C1 segment of cervical spinal cord (tissue), 14 donors: Measurements from ENCODE around the gene CDK11B.
A peak's percentile ranks its signal among the peaks of the same experiment; 100 is the strongest.
"Not testable (repeated sequence)": the region's sequence is repeated elsewhere in the genome, so short reads cannot be mapped to it uniquely, and the experiment has no call there.

ENCODE experiments used
- DNase-seq, 14 donors: peaks; one replicate each; lab custom pipeline; 2025; lab: John Stamatoyannopoulos, UW

CDK11B gene

GRCh38 chr1:1658583-1659549 lies at the start of gene CDK11B:
Gene CDK11B (minus strand): TSS chr1:1659004. CDS start chr1:1657485, 1,519 bp downstream.
- peak; percentile 39 to 95 (median 88) for DNase-seq

GRCh38 chr1:1707897-1708296 lies 49.1 kb upstream of the CDK11B start:
- not testable (repeated sequence) for DNase-seq

- not testable (repeated sequence) for DNase-seq
Observed at GRCh38 chr1:1707241-1707640, 48.4 kb upstream of the CDK11B start.

GRCh38 chr1:1705623-1706022 lies 46.8 kb upstream of the CDK11B start:
- not testable (repeated sequence) for DNase-seq

GRCh38 chr1:1704284-1704957 lies 45.6 kb upstream of the CDK11B start:
- DNase-seq, result not testable (repeated sequence)

GRCh38 chr1:1703796-1704195 lies 45.0 kb upstream of the CDK11B start:
- no peak for DNase-seq

- DNase-seq, result not testable (repeated sequence)
Observed at GRCh38 chr1:1702506-1702905, 43.7 kb upstream of the CDK11B start.

GRCh38 chr1:1700557-1700956 lies 41.8 kb upstream of the CDK11B start:
- not testable (repeated sequence) for DNase-seq

- DNase-seq, result not testable (repeated sequence)
Observed at GRCh38 chr1:1700067-1700466, 41.3 kb upstream of the CDK11B start.

GRCh38 chr1:1699061-1699460 lies 40.3 kb upstream of the CDK11B start:
- DNase-seq, result not testable (repeated sequence)

GRCh38 chr1:1697358-1698183 lies 38.8 kb upstream of the CDK11B start:
- DNase-seq, result not testable (repeated sequence)

- DNase-seq, result not testable (repeated sequence)
Observed at GRCh38 chr1:1696431-1697357, 37.9 kb upstream of the CDK11B start.

- DNase-seq, result peak; percentile 38 to 89 (median 82)
Observed at GRCh38 chr1:1692714-1693647, 34.2 kb upstream of the CDK11B start, which contains the start of gene SLC35E2B. Gene SLC35E2B (minus strand): TSS chr1:1692795. CDS start chr1:1676699, 16,096 bp downstream.

GRCh38 chr1:1692324-1692713 lies 33.5 kb upstream of the CDK11B start:
- peak in 4 of 14 donors; percentile 46 to 78 (median 63) for DNase-seq

- not testable (repeated sequence) for DNase-seq
Observed at GRCh38 chr1:1691443-1691842, 32.6 kb upstream of the CDK11B start.

GRCh38 chr1:1689526-1689925 lies 30.7 kb upstream of the CDK11B start:
- not testable (repeated sequence) for DNase-seq

- no peak for DNase-seq
Observed at GRCh38 chr1:1687846-1688245, 29.0 kb upstream of the CDK11B start.

- no peak for DNase-seq
Observed at GRCh38 chr1:1684031-1684681, 25.4 kb upstream of the CDK11B start.
